GM12891 (cell line): ENCODE data around the gene VMP1.

ENCODE experiments used
- DNase-seq: peaks from one replicate; pipeline ENCODE4 v3.0.0; 2011; ENCODE audit warnings: low spot score; ENCODE audit not compliant: insufficient read length
- FAIRE-seq: peaks from 2 replicates; lab custom pipeline; 2011; peaks lifted over from hg19 to GRCh38; lab: Jason Lieb, UNC
- PAX5 ChIP-seq: IDR thresholded peaks from 2 replicates; pipeline ENCODE4 v1.6.1; 2011; ENCODE audit warnings: low read length, moderate library complexity, mild to moderate bottlenecking; ENCODE audit not compliant: insufficient read depth, severe bottlenecking
- POLR2A ChIP-seq: IDR thresholded peaks from 2 replicates; pipeline ENCODE4 v1.6.1; 2011; ENCODE audit warnings: low read depth, low read length, control low read depth
- POLR2AphosphoS5 ChIP-seq: IDR thresholded peaks from 2 replicates; pipeline ENCODE4 v1.6.1; 2011; ENCODE audit warnings: low read depth, low read length, control low read depth
- POU2F2 ChIP-seq: IDR thresholded peaks from 2 replicates; pipeline ENCODE4 v1.6.1; 2011; ENCODE audit warnings: low read depth, mild to moderate bottlenecking, control low read depth, low read length, moderate library complexity
- SPI1 ChIP-seq: IDR thresholded peaks from 2 replicates; pipeline ENCODE4 v1.6.1; 2011; ENCODE audit warnings: low read depth, low read length, control low read depth
- TAF1 ChIP-seq: IDR thresholded peaks from 2 replicates; pipeline ENCODE4 v1.6.1; 2011; ENCODE audit warnings: low read depth, low read length, control low read depth

Gene VMP1

GRCh38 chr17:59699786-59700185 is 7.7 kb upstream of the VMP1 start:
- no peak for TF ChIP-seq SPI1
- TF ChIP-seq POU2F2, result no peak
- FAIRE-seq (no peak), DNase-seq (no peak)

GRCh38 chr17:59702304-59702703 is 5.2 kb upstream of the VMP1 start:
- DNase-seq (no peak), FAIRE-seq (no peak)
- no peak for TF ChIP-seq TAF1
- no peak for TF ChIP-seq SPI1
- TF ChIP-seq POLR2A, result no peak
- no peak for TF ChIP-seq POU2F2
- TF ChIP-seq PAX5, result no peak
- TF ChIP-seq POLR2AphosphoS5, result no peak

- peak; percentile 5 for DNase-seq
- FAIRE-seq, result no peak
- TF ChIP-seq POLR2A (no peak), TAF1 (no peak), POU2F2 (no peak), POLR2AphosphoS5 (no peak), PAX5 (no peak), SPI1 (no peak)
Observed at GRCh38 chr17:59707971-59708430, 547 bp downstream of the VMP1 start.

GRCh38 chr17:59711936-59712335 is 4.5 kb downstream of the VMP1 start:
- DNase-seq (no peak), FAIRE-seq (no peak)
- TF ChIP-seq SPI1 (no peak), POLR2AphosphoS5 (no peak), PAX5 (no peak), TAF1 (no peak), POLR2A (no peak), POU2F2 (no peak)

GRCh38 chr17:59712862-59713261 is 5.4 kb downstream of the VMP1 start:
- no peak for FAIRE-seq
- no peak for DNase-seq
- TF ChIP-seq POLR2A, result no peak
- TF ChIP-seq SPI1, result peak; percentile 42; the same call in 1 of the 2 replicates

GRCh38 chr17:59714255-59714654 is 6.8 kb downstream of the VMP1 start:
- FAIRE-seq (no peak), DNase-seq (no peak)
- TF ChIP-seq POU2F2, result no peak

GRCh38 chr17:59716427-59716826 is 9.0 kb downstream of the VMP1 start:
- no peak for FAIRE-seq
- no peak for DNase-seq
- TF ChIP-seq POLR2AphosphoS5, result no peak
- TF ChIP-seq POLR2A, result no peak
- no peak for TF ChIP-seq PAX5
- TF ChIP-seq SPI1, result no peak
- no peak for TF ChIP-seq POU2F2
- TF ChIP-seq TAF1, result no peak

GRCh38 chr17:59719526-59719925 is 12.1 kb downstream of the VMP1 start:
- no peak for TF ChIP-seq POLR2AphosphoS5
- TF ChIP-seq TAF1, result no peak
- TF ChIP-seq PAX5, result no peak
- no peak for TF ChIP-seq SPI1
- no peak for TF ChIP-seq POLR2A
- TF ChIP-seq POU2F2, result no peak
- no peak for DNase-seq
- FAIRE-seq, result no peak

- no peak for FAIRE-seq
- no peak for TF ChIP-seq POLR2A
- no peak for TF ChIP-seq POU2F2
- no peak for TF ChIP-seq SPI1
- no peak for TF ChIP-seq POLR2AphosphoS5
- no peak for TF ChIP-seq TAF1
- no peak for TF ChIP-seq PAX5
- DNase-seq, result no peak
Observed at GRCh38 chr17:59722623-59723022, 15.2 kb downstream of the VMP1 start.

GRCh38 chr17:59723041-59723440 is 15.6 kb downstream of the VMP1 start:
- TF ChIP-seq SPI1, result no peak
- TF ChIP-seq TAF1, result no peak
- no peak for TF ChIP-seq POU2F2
- no peak for TF ChIP-seq POLR2AphosphoS5
- no peak for TF ChIP-seq POLR2A
- FAIRE-seq (no peak), DNase-seq (no peak)

- FAIRE-seq (no peak), DNase-seq (no peak)
- no peak for TF ChIP-seq POLR2A
- TF ChIP-seq POU2F2, result no peak
- TF ChIP-seq SPI1, result no peak
- TF ChIP-seq POLR2AphosphoS5, result no peak
- no peak for TF ChIP-seq PAX5
- no peak for TF ChIP-seq TAF1
Observed at GRCh38 chr17:59723607-59724006, 16.2 kb downstream of the VMP1 start.
